IPS-20b (cell line): ENCODE measurements around the gene GNAQ.

Source experiments
- H3K27ac ChIP-seq: one replicate; pipeline ENCODE4 v1.5.1; 2013; ENCODE audit warnings: low read length
- H3K27me3 ChIP-seq: 2 replicates; pipeline ENCODE4 v1.6.1; 2013; ENCODE audit warnings: mild to moderate bottlenecking, low read length, inconsistent platforms; ENCODE audit not compliant: insufficient read depth
- H3K36me3 ChIP-seq: 2 replicates; pipeline ENCODE4 v1.6.1; 2013; ENCODE audit warnings: low read depth, mild to moderate bottlenecking, inconsistent platforms, low read length, moderate library complexity; ENCODE audit not compliant: insufficient read depth
- H3K4me1 ChIP-seq: 2 replicates; pipeline ENCODE4 v1.6.1; 2013; ENCODE audit warnings: mild to moderate bottlenecking, control low read depth, inconsistent platforms, low read length, moderate library complexity; ENCODE audit not compliant: insufficient read depth
- H3K4me3 ChIP-seq: 2 replicates; pipeline ENCODE4 v1.5.1; 2013; ENCODE audit warnings: mild to moderate bottlenecking, low read length, inconsistent platforms
- H3K9ac ChIP-seq: 2 replicates; pipeline ENCODE4 v1.6.1; 2013; ENCODE audit warnings: low read depth, mild to moderate bottlenecking, inconsistent platforms, low read length, moderate library complexity
- H3K9me3 ChIP-seq: 2 replicates; pipeline ENCODE4 v1.6.1; 2013; ENCODE audit warnings: mild to moderate bottlenecking, low read depth, low read length, inconsistent platforms; ENCODE audit not compliant: insufficient read depth

GNAQ gene

DNA sequence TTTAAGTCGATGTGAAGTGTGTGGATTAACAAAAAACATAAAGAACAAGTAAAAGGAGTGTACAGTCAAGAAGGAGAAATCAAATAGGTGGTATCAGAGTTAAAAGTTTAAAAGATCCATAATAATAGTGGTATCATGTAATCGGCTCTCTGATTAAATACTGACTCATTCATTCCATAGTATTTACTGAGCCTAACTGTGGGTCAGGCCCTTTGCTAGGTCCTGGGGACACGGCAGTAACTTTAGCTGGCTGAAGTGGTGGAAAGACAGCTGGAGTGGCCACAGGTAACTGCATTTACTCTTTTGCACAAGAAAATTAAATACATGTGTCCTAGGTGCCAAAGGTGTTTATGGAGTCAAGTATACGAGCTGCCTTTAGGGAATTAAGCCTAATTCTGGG is 124.0 kb downstream of the GNAQ start:
- Histone ChIP-seq H3K4me1 (peaks cover 4% of the 10 kb centered on the region; the same call in 1 of the 2 replicates), H3K36me3 (no peaks in the 10 kb centered on the region), H3K9ac (no peak overlapping the region), H3K9me3 (no peaks in the 10 kb centered on the region), H3K27me3 (no peaks in the 10 kb centered on the region), H3K27ac (no peak overlapping the region), H3K4me3 (no peak overlapping the region)

GRCh38 chr9:77906991-77907390 is 124.6 kb downstream of the GNAQ start:
- no peaks in the 10 kb centered on the region for H3K36me3 ChIP-seq
- no peaks in the 10 kb centered on the region for H3K9me3 ChIP-seq
- no peak overlapping the region for H3K4me3 ChIP-seq
- H3K27ac ChIP-seq, result no peak overlapping the region
- H3K27me3 ChIP-seq, result no peaks in the 10 kb centered on the region
- peaks cover 4% of the 10 kb centered on the region; the same call in 1 of the 2 replicates for H3K4me1 ChIP-seq
- H3K9ac ChIP-seq, result no peak overlapping the region

DNA sequence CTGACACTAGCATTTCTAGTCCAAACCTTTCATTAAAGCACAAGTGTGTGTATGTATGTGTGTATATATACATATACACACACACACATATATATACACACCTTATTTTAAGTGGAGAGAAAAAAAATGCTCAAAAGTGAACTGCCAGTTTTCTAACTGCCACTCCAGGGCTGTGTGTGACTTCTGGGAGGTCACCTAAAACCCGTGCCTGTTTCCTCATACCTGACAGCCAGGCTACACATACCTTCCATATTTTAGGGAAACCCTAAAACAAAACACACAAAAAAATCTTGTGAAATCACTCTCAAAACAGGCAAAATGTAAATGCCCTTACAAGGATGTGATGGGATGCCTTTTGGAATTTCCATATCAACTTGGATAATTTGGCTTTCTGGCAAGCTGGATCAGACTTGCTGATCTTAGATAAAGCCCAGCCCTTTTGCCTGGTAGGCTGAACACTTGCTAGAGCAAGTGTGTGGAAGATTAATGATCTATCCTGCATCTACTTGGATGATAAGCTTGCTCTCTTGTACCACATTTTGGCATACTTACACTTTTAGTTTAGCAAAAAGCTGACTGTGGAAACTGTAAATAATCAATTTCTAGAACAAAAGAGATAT is 127.8 kb downstream of the GNAQ start:
- Histone ChIP-seq H3K9ac (no peak overlapping the region), H3K9me3 (no peaks in the 10 kb centered on the region), H3K27ac (no peak overlapping the region), H3K4me1 (peaks cover 4% of the 10 kb centered on the region; the same call in 1 of the 2 replicates), H3K36me3 (no peaks in the 10 kb centered on the region), H3K27me3 (no peaks in the 10 kb centered on the region), H3K4me3 (no peak overlapping the region)

DNA sequence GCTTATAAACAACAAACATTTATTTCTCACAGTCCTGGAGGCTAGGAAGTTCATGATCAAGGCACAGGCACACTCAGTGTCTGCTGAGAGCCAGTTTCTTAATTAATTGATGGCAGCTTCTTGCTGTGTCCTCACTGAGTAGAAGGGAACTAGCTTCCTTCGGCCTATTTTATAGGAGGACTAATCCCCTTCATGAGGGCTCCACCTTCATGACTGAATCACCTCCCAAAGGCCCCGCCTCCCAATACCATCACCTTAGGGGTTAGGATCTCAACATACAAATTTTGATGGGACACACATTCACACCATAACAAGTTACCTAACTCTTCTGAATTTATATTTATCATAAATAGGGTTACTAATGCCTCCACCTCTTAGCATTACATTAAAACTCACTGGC is 129.8 kb downstream of the GNAQ start:
- H3K27ac ChIP-seq, result no peak overlapping the region

GRCh38 chr9:77901018-77901417 is 130.6 kb downstream of the GNAQ start:
- Histone ChIP-seq H3K27me3 (no peaks in the 10 kb centered on the region), H3K27ac (no peak overlapping the region), H3K4me3 (no peak overlapping the region), H3K36me3 (no peaks in the 10 kb centered on the region), H3K9ac (no peak overlapping the region), H3K9me3 (no peaks in the 10 kb centered on the region), H3K4me1 (peaks cover 4% of the 10 kb centered on the region; the same call in 1 of the 2 replicates)

More for the DNA sequence above, 129.8 kb downstream of the GNAQ start:
- H3K9me3 ChIP-seq, result no peaks in the 10 kb centered on the region
- no peaks in the 10 kb centered on the region for H3K27me3 ChIP-seq
- H3K4me1 ChIP-seq, result peaks cover 4% of the 10 kb centered on the region; the same call in 1 of the 2 replicates
- no peak overlapping the region for H3K9ac ChIP-seq
- H3K4me3 ChIP-seq, result no peak overlapping the region
- no peaks in the 10 kb centered on the region for H3K36me3 ChIP-seq

- H3K27me3 ChIP-seq, result no peaks in the 10 kb centered on the region
Observed at GRCh38 chr9:77899679-77900354, 131.8 kb downstream of the GNAQ start.

DNA sequence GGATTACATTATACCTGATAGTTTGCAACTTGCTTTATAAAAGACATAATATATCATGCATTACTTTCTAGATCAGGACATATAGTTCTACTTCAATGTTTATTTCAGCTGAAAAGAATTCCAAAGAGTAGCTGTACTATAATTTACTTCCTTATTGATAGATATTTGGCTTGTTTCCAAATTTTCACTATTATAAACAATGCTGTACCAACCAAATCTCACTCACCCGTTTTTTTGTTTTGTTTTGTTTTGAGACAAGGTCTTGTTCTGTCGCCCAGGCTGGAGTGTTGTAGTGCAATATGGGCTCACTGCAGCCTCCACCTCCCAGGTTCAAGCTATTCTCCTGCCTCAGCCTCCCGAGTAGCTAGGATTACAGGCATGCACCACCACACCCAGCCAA is 132.7 kb downstream of the GNAQ start:
- Histone ChIP-seq H3K27me3 (no peaks in the 10 kb centered on the region), H3K9ac (no peak overlapping the region), H3K9me3 (no peaks in the 10 kb centered on the region), H3K4me1 (no peaks in the 10 kb centered on the region; the same call in 1 of the 2 replicates), H3K4me3 (no peak overlapping the region), H3K27ac (no peak overlapping the region), H3K36me3 (no peaks in the 10 kb centered on the region)

More at GRCh38 chr9:77899679-77900354, 131.8 kb downstream of the GNAQ start:
- H3K36me3 ChIP-seq, result no peaks in the 10 kb centered on the region
- no peak overlapping the region for H3K9ac ChIP-seq
- no peak overlapping the region for H3K4me3 ChIP-seq
- H3K9me3 ChIP-seq, result no peaks in the 10 kb centered on the region
- no peak overlapping the region for H3K27ac ChIP-seq
- no peaks in the 10 kb centered on the region; the same call in 1 of the 2 replicates for H3K4me1 ChIP-seq

GRCh38 chr9:77896938-77897667 is 134.5 kb downstream of the GNAQ start:
- H3K27ac ChIP-seq, result no peak overlapping the region
- peaks cover 5% of the 10 kb centered on the region; the same call in 1 of the 2 replicates for H3K4me1 ChIP-seq
- no peak overlapping the region for H3K4me3 ChIP-seq
- H3K9ac ChIP-seq, result no peak overlapping the region
- H3K36me3 ChIP-seq, result no peaks in the 10 kb centered on the region
- no peaks in the 10 kb centered on the region for H3K27me3 ChIP-seq
- no peaks in the 10 kb centered on the region for H3K9me3 ChIP-seq

DNA sequence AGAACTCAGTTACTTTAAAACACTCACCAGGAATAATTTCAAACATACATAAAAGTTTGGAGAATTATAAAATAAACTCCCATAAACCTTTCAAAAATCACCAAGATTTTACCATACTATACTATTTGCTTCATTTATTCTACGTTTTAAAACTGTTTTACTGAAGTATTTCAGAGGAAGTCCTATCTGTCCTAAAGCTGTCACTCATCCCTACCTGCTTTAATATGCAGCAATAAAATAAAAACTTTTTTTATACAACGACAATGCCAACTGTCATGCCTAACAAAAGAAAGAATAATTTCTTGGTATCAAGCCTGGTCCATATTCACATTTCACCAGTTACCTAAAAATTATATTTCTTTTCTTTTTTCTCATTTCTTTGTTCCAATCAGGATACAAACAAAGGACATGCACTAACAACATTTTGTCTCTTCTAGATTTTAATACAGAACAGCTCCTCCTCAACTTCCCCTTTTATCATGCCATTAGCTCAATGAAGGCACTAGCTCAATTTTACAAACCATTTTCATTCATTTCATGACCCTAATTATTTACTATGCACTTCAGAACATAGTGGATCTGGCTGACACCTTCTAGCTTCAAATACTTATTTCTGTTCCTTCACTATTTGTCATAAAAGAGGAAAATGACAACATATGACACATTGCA is 135.2 kb downstream of the GNAQ start:
- Histone ChIP-seq H3K4me1 (peaks cover 6% of the 10 kb centered on the region; the same call in 1 of the 2 replicates), H3K9me3 (no peaks in the 10 kb centered on the region), H3K27me3 (no peaks in the 10 kb centered on the region), H3K27ac (no peak overlapping the region), H3K4me3 (no peak overlapping the region), H3K36me3 (no peaks in the 10 kb centered on the region), H3K9ac (no peak overlapping the region)

DNA sequence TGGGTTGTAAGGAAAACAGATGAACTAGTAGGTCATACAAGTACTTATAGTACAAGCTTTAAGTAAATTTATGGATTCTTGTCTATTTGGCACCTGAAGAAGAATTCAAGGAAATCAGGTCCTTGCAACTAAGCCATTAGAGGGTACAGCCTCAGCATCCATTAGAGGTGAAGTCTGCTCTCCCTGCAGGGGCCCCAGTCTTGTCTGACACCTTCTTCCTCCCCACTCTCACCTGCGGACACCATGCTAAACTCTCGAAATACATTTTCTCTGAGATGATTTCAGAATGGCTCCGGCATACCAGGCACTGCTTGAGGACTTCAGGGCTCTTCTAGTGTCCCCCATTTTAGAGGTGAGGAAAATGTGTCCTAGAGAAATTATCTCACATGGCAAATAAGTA is 137.9 kb downstream of the GNAQ start:
- no peaks in the 10 kb centered on the region for H3K9me3 ChIP-seq
- H3K9ac ChIP-seq, result no peak overlapping the region
- H3K27ac ChIP-seq, result no peak overlapping the region
- H3K36me3 ChIP-seq, result no peaks in the 10 kb centered on the region
- no peaks in the 10 kb centered on the region for H3K27me3 ChIP-seq
- peaks cover 6% of the 10 kb centered on the region; the same call in 1 of the 2 replicates for H3K4me1 ChIP-seq
- no peak overlapping the region for H3K4me3 ChIP-seq

DNA sequence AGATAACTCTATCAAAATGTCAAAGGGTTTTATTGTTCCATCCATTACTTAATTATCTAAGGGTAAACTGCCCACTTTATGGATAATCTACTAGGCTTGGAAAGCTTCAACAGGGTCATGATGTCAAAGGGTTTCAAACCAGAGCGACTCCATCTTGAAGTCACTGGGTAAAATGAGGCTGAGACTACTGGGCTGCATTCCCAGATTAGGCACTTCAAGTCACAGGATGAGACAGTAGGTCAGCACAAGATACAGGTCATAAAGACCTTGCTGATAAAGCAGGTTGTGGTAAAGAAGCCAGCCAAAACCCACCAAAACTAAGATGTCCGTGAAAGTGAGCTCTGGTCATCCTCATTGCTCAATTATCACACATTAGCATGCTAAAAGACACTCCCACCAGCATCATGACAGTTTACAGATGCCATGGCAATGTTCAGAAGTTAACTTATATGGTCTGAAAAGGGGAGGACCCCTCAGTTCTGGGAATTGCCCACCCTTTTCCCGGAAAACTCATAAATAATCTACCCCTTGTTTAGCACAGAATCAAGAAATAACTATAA is 138.6 kb downstream of the GNAQ start:
- H3K27ac ChIP-seq, result no peak overlapping the region
- no peaks in the 10 kb centered on the region for H3K27me3 ChIP-seq
- H3K9ac ChIP-seq, result no peak overlapping the region
- no peaks in the 10 kb centered on the region for H3K36me3 ChIP-seq
- H3K4me3 ChIP-seq, result no peak overlapping the region
- H3K9me3 ChIP-seq, result no peaks in the 10 kb centered on the region
- peaks cover 6% of the 10 kb centered on the region; the same call in 1 of the 2 replicates for H3K4me1 ChIP-seq
